Keratinocyte (primary cell): ENCODE data around the gene NID2. TPM values are rescaled to one million over a fixed set of nuclear protein-coding genes. Genes with fewer than 3 reads are reported as not detected.

ENCODE experiments used
- DNase-seq: peaks from one replicate; pipeline ENCODE4 v3.0.0-alpha.2; 2011; ENCODE audit warnings: low read depth, missing footprints, low spot score
- FAIRE-seq: peaks from 2 replicates; lab custom pipeline; 2011; peaks lifted over from hg19 to GRCh38; lab: Jason Lieb, UNC
- H2AFZ ChIP-seq: 2 replicates; pipeline ENCODE4 v1.6.0; 2012; ENCODE audit warnings: low read length, control low read depth, inconsistent platforms; ENCODE audit not compliant: control insufficient read depth
- H3K27ac ChIP-seq: 2 replicates; pipeline ENCODE4 v1.5.1; 2011; ENCODE audit warnings: low read length; ENCODE audit not compliant: control insufficient read depth, insufficient read depth
- H3K27me3 ChIP-seq: 3 replicates; pipeline ENCODE4 v1.6.0; 2011; ENCODE audit warnings: low read length; ENCODE audit not compliant: control insufficient read depth, insufficient read depth; ENCODE audit errors: extremely low read depth
- H3K36me3 ChIP-seq, 2 experiments: 2 replicates in 1 of 2; 3 replicates in 1 of 2; pipeline ENCODE4 v1.5.1; 2011; ENCODE audit warnings: low read length in 2 of 2, mild to moderate bottlenecking in 1 of 2; ENCODE audit not compliant: control insufficient read depth in 2 of 2, insufficient read depth in 2 of 2; ENCODE audit errors: extremely low read depth in 1 of 2
- H3K4me1 ChIP-seq: 3 replicates; pipeline ENCODE4 v1.5.1; 2011; ENCODE audit warnings: low read length; ENCODE audit not compliant: control insufficient read depth, insufficient read depth; ENCODE audit errors: extremely low read depth
- H3K4me2 ChIP-seq: 3 replicates; pipeline ENCODE4 v1.6.0; 2011; ENCODE audit warnings: low read depth, low read length; ENCODE audit not compliant: control insufficient read depth, insufficient read depth; ENCODE audit errors: extremely low read depth
- H3K4me3 ChIP-seq, 3 experiments: fragments of 200-600 bp in 1 of 3; sonication (generic) in 1 of 3; 2 replicates in 2 of 3; 3 replicates in 1 of 3; pipeline ENCODE4 v1.5.1; 2011 to 2016; ENCODE audit warnings: low read length in 3 of 3, mild to moderate bottlenecking in 3 of 3, control low read depth in 2 of 3, inconsistent platforms in 1 of 3, low read depth in 1 of 3, mixed read lengths in 1 of 3, mixed run types in 1 of 3, moderate library complexity in 1 of 3; ENCODE audit not compliant: control insufficient read depth in 2 of 3, insufficient read depth in 2 of 3; ENCODE audit errors: extremely low read depth in 1 of 3
- H3K79me2 ChIP-seq: 2 replicates; pipeline ENCODE4 v1.6.0; 2012; ENCODE audit warnings: low read length; ENCODE audit not compliant: control insufficient read depth, insufficient read depth
- H3K9ac ChIP-seq: 3 replicates; pipeline ENCODE4 v1.6.0; 2011; ENCODE audit warnings: low read length; ENCODE audit not compliant: control insufficient read depth, insufficient read depth; ENCODE audit errors: extremely low read depth
- H3K9me1 ChIP-seq: 3 replicates; pipeline ENCODE4 v1.6.0; 2011; ENCODE audit warnings: low read length; ENCODE audit not compliant: control insufficient read depth, insufficient read depth; ENCODE audit errors: extremely low read depth
- H3K9me3 ChIP-seq: 2 replicates; pipeline ENCODE4 v1.5.1; 2012; ENCODE audit warnings: low read depth, low read length; ENCODE audit not compliant: control insufficient read depth
- H4K20me1 ChIP-seq: 3 replicates; pipeline ENCODE4 v1.6.0; 2011; ENCODE audit warnings: low read length; ENCODE audit not compliant: control insufficient read depth, insufficient read depth; ENCODE audit errors: extremely low read depth
- CTCF ChIP-seq, 3 experiments: IDR thresholded peaks in 1 of 3; conservative IDR thresholded peaks in 1 of 3; optimal IDR thresholded peaks in 1 of 3; 2 replicates in 2 of 3; 3 replicates in 1 of 3; pipeline versions ENCODE3 to v1.5.1; 2011; ENCODE audit warnings: low read length in 3 of 3, mild to moderate bottlenecking in 3 of 3, moderate library complexity in 2 of 3, control low read depth in 1 of 3, inconsistent platforms in 1 of 3; ENCODE audit not compliant: insufficient read depth in 2 of 3; ENCODE audit errors: extremely low read depth in 1 of 3
- EZH2 ChIP-seq: IDR thresholded peaks from one replicate; pipeline ENCODE4 v1.6.1; 2012; ENCODE audit warnings: inconsistent platforms, mild to moderate bottlenecking, low read length, moderate library complexity
- dilution Hi-C: fragments of 300-500 bp; cut with MboI; formaldehyde crosslinking; loops from one replicate; pipeline ENCODE4 v1.7.0; 2020; ENCODE audit warnings: low sequenced_read_pairs; ENCODE audit not compliant: extremely low pct_ligation_motif_present
- polyA plus RNA-seq, 5 experiments: library from polyadenylated mRNA; depleted of rRNA in 3 of 5; stranded (reverse) in 3 of 5; stranded (forward) in 1 of 5; unstranded in 1 of 5; fragments of >200 nt; gene quantifications; 1 replicate in 1 of 5; 2 replicates in 3 of 5; 3 replicates in 1 of 5; pipeline versions ENCODE4 v1.2.1 to v1.2.3, GENCODE V29; 2011 to 2012; ENCODE audit warnings: missing spikeins in 2 of 5, low read depth in 1 of 5, low replicate concordance in 1 of 5

Gene NID2
- polyA plus RNA-seq, 1 donor (not counting 4 experiments of a cell fraction or from before 2014, with no cell fraction given): 1.7 TPM

- H2AFZ ChIP-seq: no peak overlapping the region
- DNase-seq (no peak), FAIRE-seq (no peak)
- no peaks in the 10 kb centered on the region for H3K9me1 ChIP-seq
- H3K9me3 ChIP-seq: no peaks in the 10 kb centered on the region
- peaks cover 10 to 17% of the 10 kb centered on the region in 2 experiments for H3K36me3 ChIP-seq
- dilution Hi-C loops: no loop called here
- H4K20me1 ChIP-seq: no peaks in the 10 kb centered on the region
- no peak overlapping the region for H3K27ac ChIP-seq
- no peaks in the 10 kb centered on the region for H3K27me3 ChIP-seq
- H3K9ac ChIP-seq: no peak overlapping the region
- TF ChIP-seq EZH2 (no peak), CTCF (optimal IDR thresholded peaks at IDR 0.05 in 1 of 3, IDR thresholded peaks at IDR 0.05 in 1 of 3, conservative IDR thresholded peaks at IDR 0.05 in 1 of 3; ENCODE audit: extremely low read depth in 1 of 3, insufficient read depth in 2 of 3, low read length in 3 of 3) (no peak)
- H3K4me2 ChIP-seq: no peak overlapping the region
- H3K4me1 ChIP-seq: no peaks in the 10 kb centered on the region
- H3K4me3 ChIP-seq: no peak overlapping the region
- H3K79me2 ChIP-seq: no peaks in the 10 kb centered on the region
Measured at GRCh38 chr14:52012635-52013034, 56.2 kb downstream of the NID2 start.

- Histone ChIP-seq H3K9me1 (no peaks in the 10 kb centered on the region), H4K20me1 (no peaks in the 10 kb centered on the region), H3K9ac (no peak overlapping the region), H3K4me2 (no peak overlapping the region), H3K36me3 (peaks cover 11 to 17% of the 10 kb centered on the region in 2 experiments), H3K27ac (no peak overlapping the region), H3K79me2 (no peaks in the 10 kb centered on the region), H2AFZ (no peak overlapping the region), H3K4me3 (no peak overlapping the region), H3K9me3 (no peaks in the 10 kb centered on the region), H3K27me3 (no peaks in the 10 kb centered on the region), H3K4me1 (no peaks in the 10 kb centered on the region)
- FAIRE-seq: no peak
- TF ChIP-seq EZH2 (no peak), CTCF (optimal IDR thresholded peaks at IDR 0.05 in 1 of 3, IDR thresholded peaks at IDR 0.05 in 1 of 3, conservative IDR thresholded peaks at IDR 0.05 in 1 of 3; ENCODE audit: extremely low read depth in 1 of 3, insufficient read depth in 2 of 3, low read length in 3 of 3) (no peak)
- dilution Hi-C loops: no loop called here
- DNase-seq: no peak
Measured at GRCh38 chr14:52011523-52011922, 57.3 kb downstream of the NID2 start.
